Measurements from ENCODE around the gene SLC5A11.

- TF ChIP-seq, protein P1, sequence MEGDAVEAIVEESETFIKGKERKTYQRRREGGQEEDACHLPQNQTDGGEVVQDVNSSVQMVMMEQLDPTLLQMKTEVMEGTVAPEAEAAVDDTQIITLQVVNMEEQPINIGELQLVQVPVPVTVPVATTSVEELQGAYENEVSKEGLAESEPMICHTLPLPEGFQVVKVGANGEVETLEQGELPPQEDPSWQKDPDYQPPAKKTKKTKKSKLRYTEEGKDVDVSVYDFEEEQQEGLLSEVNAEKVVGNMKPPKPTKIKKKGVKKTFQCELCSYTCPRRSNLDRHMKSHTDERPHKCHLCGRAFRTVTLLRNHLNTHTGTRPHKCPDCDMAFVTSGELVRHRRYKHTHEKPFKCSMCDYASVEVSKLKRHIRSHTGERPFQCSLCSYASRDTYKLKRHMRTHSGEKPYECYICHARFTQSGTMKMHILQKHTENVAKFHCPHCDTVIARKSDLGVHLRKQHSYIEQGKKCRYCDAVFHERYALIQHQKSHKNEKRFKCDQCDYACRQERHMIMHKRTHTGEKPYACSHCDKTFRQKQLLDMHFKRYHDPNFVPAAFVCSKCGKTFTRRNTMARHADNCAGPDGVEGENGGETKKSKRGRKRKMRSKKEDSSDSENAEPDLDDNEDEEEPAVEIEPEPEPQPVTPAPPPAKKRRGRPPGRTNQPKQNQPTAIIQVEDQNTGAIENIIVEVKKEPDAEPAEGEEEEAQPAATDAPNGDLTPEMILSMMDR (IDR thresholded peaks at IDR 0.05), result no peak
- no peak for TF ChIP-seq POLR2AphosphoS5 (IDR thresholded peaks at IDR 0.05)
- TF ChIP-seq POLR2A (IDR thresholded peaks at IDR 0.05; ENCODE audit: low read depth), result no peak
Observed at GRCh38 chr16:24883714-24884151, 38.0 kb downstream of the SLC5A11 start.
